ENCODE data around the gene GARNL3.

DNA sequence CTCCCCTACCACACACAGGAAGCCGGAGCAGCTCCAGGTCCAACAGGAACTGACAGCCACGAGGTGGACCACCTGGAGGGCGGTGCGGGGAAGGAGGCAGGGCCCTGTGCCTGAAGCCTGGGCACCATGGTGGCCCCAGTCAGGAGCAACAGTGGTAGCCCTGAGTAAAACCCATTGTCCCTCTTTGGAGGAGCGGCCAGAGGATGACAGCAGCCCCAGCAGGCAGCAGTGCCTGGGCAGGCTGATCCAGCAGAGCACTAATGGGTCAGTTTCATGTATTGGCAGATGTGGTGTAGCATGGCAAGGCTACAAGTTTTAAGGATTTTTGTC, 47.7 kb upstream of the GARNL3 start:
- TF ChIP-seq, protein P1, sequence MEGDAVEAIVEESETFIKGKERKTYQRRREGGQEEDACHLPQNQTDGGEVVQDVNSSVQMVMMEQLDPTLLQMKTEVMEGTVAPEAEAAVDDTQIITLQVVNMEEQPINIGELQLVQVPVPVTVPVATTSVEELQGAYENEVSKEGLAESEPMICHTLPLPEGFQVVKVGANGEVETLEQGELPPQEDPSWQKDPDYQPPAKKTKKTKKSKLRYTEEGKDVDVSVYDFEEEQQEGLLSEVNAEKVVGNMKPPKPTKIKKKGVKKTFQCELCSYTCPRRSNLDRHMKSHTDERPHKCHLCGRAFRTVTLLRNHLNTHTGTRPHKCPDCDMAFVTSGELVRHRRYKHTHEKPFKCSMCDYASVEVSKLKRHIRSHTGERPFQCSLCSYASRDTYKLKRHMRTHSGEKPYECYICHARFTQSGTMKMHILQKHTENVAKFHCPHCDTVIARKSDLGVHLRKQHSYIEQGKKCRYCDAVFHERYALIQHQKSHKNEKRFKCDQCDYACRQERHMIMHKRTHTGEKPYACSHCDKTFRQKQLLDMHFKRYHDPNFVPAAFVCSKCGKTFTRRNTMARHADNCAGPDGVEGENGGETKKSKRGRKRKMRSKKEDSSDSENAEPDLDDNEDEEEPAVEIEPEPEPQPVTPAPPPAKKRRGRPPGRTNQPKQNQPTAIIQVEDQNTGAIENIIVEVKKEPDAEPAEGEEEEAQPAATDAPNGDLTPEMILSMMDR (IDR thresholded peaks at IDR 0.05; ENCODE audit: insufficient read depth, low read length), result no peak
- no peak for TF ChIP-seq REST (IDR thresholded peaks at IDR 0.05; ENCODE audit: insufficient replicate concordance, low read depth)
- TF ChIP-seq GABPA (IDR thresholded peaks at IDR 0.05; ENCODE audit: low read depth), result no peak
- TF ChIP-seq POLR2AphosphoS5 (IDR thresholded peaks at IDR 0.05; ENCODE audit: low read depth), result no peak
- TF ChIP-seq SPI1 (IDR thresholded peaks at IDR 0.05; ENCODE audit: borderline replicate concordance, low read depth), result no peak

Data from HL-60 (cell line).